ENCODE measurements around the gene PIGA. TPM values are rescaled to one million over a fixed set of nuclear protein-coding genes. Genes with fewer than 3 reads are reported as not detected.
"Not testable (repeated sequence)": the region's sequence is repeated elsewhere in the genome, so short reads cannot be mapped to it uniquely, and the experiment has no call there.

Gene PIGA
- total RNA-seq, 1 donor from 2014 or later = 3.7 TPM

GRCh38 chrX:15322472-15322871 is 12.9 kb downstream of the PIGA start:
- intact Hi-C loops (cut with micrococcal nuclease) = no loop called here
- ATAC-seq = no peak
- DNase-seq = no peak

DNA sequence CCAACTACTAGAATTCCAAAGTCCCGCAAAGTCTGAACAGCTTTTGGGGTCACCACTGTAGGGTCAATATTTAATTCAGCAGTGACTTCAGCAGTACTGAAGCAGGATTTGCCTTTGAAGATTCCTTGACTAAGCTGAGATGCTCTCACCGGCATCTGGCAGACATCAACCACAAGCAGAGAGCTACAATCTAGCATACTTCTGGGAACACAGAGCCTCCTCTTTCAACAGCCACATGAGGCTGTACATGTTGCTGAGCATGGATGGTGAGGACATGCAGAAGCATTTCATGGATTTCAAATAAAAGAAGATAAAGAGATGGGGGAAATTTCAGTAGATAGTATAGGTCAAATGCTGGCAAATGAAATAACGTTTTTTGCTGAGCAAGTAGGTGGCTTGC is 13.3 kb downstream of the PIGA start:
- ATAC-seq (peak; percentile 27), DNase-seq (no peak)
- intact Hi-C loops (cut with micrococcal nuclease) = no loop called here

GRCh38 chrX:15321447-15321846 is 13.9 kb downstream of the PIGA start:
- ATAC-seq = peak; percentile 18
- DNase-seq = no peak
- intact Hi-C loops (cut with micrococcal nuclease) = no loop called here

DNA sequence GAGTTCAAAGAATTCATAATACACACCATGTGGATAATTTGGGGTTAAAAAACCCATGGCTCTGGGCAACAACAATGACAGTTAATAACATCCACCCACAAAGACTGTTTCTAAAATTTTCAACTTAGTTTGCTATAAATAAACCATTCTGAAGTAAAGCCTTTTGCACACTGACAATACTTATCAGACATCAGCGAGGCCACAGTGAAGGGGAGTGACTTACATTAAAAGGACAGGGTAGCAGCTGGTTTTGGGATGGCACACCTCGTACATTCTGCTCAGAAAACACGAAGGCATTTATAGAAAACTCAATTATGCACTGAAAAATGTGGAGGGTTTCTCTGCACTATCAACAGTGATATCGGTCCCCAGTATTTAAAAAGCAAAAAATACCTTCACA is 15.0 kb downstream of the PIGA start:
- ATAC-seq (peak; percentile 56), DNase-seq (no peak)
- intact Hi-C loops (cut with micrococcal nuclease) = no loop called here

DNA sequence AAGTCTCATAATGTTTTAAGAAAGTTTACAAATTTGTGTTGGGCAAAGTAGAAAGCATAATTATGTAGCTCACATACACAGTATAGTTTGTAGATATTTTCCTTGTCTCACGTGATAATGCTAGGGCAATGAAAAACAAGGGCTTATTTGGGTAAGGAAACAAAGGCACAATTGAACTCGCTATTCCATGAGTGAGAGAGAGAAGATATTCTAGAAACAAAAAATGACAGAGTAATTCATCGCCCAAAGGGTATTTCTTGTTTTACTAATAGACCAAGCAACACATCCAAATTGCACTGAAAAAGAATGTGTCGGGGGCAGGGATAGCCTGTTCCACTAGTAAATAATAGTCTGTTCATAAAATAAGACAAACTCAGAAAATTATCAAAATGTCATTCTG is 16.2 kb downstream of the PIGA start:
- intact Hi-C loops (cut with micrococcal nuclease) = no loop called here
- ATAC-seq (no peak), DNase-seq (no peak)

DNA sequence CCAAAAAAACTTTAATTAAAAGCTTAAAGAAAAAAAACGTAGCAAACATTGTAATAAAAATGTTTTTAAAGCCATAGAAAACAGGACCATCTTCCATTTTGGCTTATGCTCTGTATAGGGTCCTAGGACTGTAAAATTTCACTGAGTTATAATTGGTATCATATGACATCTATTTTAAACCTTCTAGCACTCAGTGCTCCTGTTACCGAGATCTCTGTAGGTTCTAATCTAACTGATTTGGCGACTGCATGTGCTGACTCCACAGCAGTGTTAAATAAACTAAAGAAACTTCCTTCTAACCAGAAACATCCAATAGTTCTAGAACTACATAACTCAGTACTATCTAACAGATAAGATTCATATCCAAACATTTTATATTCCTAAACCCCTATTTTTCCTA is 19.8 kb downstream of the PIGA start, which contains the start of gene ASB11:
ASB11 (minus strand) TSS at position 132 of the 400 bp plus-strand sequence; CDS start at position 97, 35 bp downstream.
- intact Hi-C loops (cut with micrococcal nuclease) = no loop called here
- DNase-seq (no peak), ATAC-seq (peak; percentile 75)

DNA sequence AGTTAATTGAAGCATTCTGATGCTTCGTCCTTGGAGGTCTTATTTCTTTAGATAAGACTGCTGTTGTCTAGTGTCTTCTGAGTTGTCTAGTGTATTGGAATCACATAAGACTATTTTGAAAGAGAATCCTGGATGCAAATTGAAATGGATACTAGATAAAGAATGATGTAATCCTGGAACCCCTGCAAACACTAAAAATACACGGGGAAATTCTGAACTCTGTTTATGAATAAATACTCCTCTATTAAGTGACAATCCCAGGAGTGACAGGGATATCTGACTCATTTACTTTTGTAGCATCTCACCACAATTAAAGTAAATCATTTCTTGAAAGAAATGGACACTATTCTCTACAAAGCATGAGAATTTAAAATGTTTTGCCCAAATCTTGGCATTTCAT is 20.9 kb downstream of the PIGA start:
- peak; percentile 32 for ATAC-seq
- no peak for DNase-seq
- intact Hi-C loops (cut with micrococcal nuclease) = no loop called here

DNA sequence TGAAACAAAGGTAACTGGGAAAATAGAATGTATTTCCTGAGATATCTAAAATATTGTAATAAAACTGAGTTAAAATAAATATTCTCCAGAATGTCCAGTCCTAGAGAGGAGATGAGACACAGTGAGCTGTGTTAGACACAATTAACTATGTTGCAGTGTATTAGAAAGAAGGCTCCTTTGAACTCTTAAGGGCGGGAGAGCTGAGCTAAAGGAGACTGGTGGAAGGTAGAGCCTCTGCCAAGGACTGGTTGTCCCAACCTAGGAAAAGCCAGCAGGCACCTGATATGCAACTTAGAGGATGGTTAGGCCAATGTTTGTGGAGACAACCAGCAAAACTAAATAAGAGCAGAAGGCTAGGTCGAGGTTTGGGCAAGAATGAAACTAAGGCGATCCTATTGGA is 24.2 kb downstream of the PIGA start:
- ATAC-seq = peak; percentile 79
- no peak for DNase-seq
- intact Hi-C loops (cut with micrococcal nuclease) = no loop called here

- intact Hi-C loops (cut with micrococcal nuclease) = no loop called here
- ATAC-seq (peak; percentile 66), DNase-seq (no peak)
These were observed 25.2 kb downstream of the PIGA start for GRCh38 chrX:15310117-15310516.

- ATAC-seq; DNase-seq; intact Hi-C loops (cut with micrococcal nuclease): not testable (repeated sequence)
These were observed 29.4 kb downstream of the PIGA start for GRCh38 chrX:15305899-15306298.

DNA sequence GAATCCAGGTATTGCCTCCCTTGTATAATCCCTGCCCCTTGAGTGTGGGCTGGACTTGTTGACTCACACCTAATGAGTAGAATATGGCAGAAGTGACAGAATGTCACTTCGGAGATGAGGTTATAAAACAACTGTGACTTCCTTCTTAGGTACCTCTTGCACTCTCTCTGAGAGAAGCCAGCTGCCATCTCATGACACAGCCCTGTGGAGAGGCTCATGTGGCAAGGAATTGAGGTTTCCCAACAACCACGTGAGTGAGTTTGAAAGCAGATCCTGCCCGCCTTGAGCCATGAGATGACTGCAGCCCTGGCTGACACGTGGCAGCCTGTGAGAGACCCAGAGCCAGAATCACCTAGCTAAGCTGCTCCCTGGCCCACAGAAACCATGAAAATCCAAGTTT is 33.4 kb downstream of the PIGA start:
- intact Hi-C loops (cut with micrococcal nuclease) = no loop called here
- peak; percentile 70 for ATAC-seq
- peak; percentile 43 for DNase-seq

DNA sequence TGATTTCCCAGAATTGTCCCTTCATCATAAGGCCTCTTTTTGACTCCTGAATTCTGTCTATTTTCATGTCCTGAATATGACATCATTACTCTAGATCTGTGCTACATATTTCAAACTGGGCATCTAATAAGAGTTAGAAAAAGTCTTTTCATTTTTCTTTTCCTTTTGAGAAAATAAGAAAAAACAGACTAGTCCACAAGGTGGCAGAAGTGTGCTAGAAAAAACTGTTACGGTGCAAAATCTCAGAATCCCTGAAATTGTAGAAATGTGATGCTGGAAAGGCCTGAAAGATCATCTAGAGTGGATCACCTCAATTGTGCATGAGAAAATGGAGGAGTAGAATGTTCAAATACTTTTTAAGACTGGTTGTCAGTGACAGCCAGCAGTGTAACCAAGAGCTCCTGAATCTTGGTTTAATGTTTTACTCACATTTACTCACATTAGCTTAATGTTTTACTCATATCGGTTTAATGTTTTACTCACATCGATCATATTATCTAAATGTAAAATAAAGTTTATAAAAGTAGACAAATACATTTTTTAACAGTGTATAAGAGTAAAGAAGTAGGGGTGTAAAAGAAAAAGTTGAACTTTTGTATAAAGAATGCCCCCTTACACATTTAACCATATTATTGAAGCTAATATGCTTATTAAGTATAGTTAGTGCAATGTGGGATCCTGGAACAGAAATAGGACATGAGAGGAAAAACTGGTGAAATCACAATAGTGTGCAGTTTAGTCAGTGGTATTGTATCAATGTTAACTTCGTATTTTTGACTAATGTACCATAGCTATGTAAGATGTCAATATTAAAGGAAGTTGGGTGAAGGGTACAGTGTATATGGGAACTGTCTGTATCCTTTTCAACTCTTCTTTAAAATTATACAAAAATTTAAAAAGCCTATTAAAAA is 35.1 kb downstream of the PIGA start:
- no peak for DNase-seq
- ATAC-seq = no peak
- intact Hi-C loops (cut with micrococcal nuclease) = no loop called here

DNA sequence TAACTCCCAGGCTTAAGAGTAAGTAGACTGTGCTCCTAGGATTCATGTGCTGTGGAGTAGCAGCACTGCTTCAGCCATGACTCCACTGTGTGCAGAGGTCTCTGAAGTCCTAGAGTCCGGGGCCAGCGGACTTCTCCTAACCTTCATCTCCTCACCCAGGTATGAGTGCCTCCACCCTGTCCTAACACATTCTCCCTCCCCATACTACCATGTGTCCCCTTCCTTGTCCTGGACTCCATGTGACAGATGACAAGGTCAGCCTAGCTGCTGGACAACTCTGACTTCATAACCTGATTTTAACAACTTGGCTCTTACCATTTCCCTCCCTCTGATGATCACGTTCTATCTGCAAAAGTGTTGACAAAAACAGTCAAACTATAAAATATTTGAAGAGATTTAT is 36.5 kb downstream of the PIGA start:
- ATAC-seq (peak; percentile 85), DNase-seq (no peak)
- intact Hi-C loops (cut with micrococcal nuclease) = no loop called here

DNA sequence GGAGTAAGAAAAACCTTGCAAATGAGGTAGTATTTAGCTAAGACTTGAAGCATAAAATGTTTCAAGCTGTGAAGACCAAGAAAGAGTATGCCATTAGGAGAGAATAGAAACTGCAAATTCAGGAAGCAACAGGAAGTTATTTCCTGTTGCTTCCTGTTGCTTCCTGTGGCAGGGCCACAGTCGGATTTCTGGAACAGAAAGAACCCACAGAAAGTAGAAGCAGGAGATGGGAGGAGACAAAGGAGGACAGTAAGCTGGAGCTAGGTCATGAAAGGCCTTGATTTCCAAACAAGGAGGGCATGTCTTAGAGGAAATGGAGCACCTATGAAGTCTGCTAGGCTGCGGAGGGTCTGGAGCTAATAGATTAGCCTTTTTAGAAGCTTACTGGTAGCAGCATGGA is 37.1 kb downstream of the PIGA start:
- intact Hi-C loops (cut with micrococcal nuclease) = no loop called here
- DNase-seq (no peak), ATAC-seq (peak; percentile 20)

- intact Hi-C loops (cut with micrococcal nuclease) = no loop called here
- DNase-seq (no peak), ATAC-seq (no peak)
These were observed 41.9 kb downstream of the PIGA start for GRCh38 chrX:15293451-15293850.

DNA sequence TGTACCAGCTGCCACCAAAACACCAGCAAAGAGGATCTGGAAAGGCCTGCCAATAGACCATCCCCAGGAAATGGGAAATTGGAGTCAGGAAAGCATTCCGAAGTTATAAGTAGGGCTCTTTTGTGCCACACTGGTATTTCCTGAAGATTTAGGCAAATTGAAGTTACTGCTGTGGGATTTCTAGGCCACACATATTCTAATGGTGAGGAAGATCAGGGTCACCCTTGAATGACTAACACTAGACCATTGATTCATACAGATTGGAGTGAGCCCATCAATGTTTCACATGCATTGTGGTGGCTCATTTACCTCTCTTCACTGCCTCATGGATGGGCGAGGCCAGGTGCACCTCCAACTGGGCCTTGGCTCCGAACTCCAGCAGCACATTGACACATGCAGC is 42.5 kb downstream of the PIGA start:
- intact Hi-C loops (cut with micrococcal nuclease) = no loop called here
- DNase-seq = no peak
- no peak for ATAC-seq

DNA sequence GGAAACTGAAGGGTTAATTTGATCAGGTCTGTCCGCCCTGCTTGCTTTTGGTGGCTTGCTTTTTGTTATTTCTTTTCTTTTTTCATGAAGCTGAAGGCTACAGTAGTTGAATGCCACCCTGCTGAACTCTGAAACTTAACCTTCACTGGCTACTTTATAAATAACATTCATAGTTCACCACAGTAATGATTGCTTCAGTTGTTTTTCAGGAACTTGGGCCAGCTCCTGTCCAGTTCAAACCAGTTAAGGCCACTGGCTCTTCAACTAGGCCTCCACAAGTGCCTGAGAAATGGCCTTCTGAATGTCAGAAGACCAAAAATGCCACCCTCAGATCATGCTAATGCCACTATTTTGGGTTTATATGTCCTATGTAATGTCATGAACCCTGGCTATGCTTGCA is 57.7 kb downstream of the PIGA start:
- ATAC-seq (peak; percentile 61), DNase-seq (no peak)
- intact Hi-C loops (cut with micrococcal nuclease) = no loop called here

- DNase-seq (no peak), ATAC-seq (no peak)
- intact Hi-C loops (cut with micrococcal nuclease) = no loop called here
These were observed 60.4 kb downstream of the PIGA start for GRCh38 chrX:15274946-15275345.

DNA sequence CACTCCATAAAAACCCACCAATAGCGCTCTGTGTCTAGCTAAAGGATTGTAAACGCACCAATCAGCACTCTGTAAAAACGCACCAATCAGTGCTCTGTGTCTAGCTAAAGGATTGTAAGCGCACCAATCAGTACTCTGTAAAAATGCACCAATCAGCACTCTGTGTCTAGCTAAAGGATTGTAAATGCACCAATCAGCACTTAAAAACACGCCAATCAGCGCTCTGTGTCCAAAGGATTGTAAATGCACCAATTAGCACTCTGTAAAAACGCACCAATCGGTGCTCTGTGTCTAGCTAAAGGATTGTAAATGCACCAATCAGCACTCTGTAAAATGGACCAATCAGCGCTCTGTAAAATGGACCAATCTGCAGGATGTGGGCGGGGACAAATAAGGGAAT is 62.0 kb downstream of the PIGA start:
- intact Hi-C loops (cut with micrococcal nuclease); ATAC-seq; DNase-seq: not testable (repeated sequence)

GRCh38 chrX:15271757-15272156 is 63.6 kb downstream of the PIGA start:
- ATAC-seq (no peak), DNase-seq (no peak)
- intact Hi-C loops (cut with micrococcal nuclease) = no loop called here
